K562 (cell line): ENCODE data around the gene UBXN11. TPM values are rescaled to one million over a fixed set of nuclear protein-coding genes. Genes with fewer than 3 reads are reported as not detected.

Experiments used
- ATAC-seq: fragments of 200-7000 bp; cut with Tn5 transposase; 3 replicates; pipeline ENCODE4 v1.9.1; 2020; ENCODE audit warnings: moderate library complexity
- BruUV-seq: library from RNA; stranded (reverse); fragments of 400-500 nt; replicated peaks from 2 replicates; lab custom pipeline; 2021; lab: Mats Ljungman, UMichigan
- CTCF ChIA-PET: fragments of 300-600 bp; formaldehyde crosslinking; extraction: SDS; loops from one replicate; lab custom pipeline; 2021; ENCODE audit warnings: low intra/inter-chr PET ratio; lab: Yijun Ruan, JAX
- POLR2A ChIA-PET: fragments of 300-600, 350-650 bp; sonication (Branson Sonifier 250); formaldehyde crosslinking; extraction: SDS; loops from one replicate; lab custom pipeline; 2021; ENCODE audit warnings: antibody characterized with exemption, inconsistent platforms; lab: Yijun Ruan, JAX
- DNase-seq, 4 experiments: peaks; one replicate each; pipeline versions ENCODE4 v3.0.0 to v3.0.0-alpha.2; 2011 to 2018; ENCODE audit warnings: low spot score in 3 of 4, mixed read lengths in 3 of 4; ENCODE audit errors: extremely low read depth in 1 of 4
- FAIRE-seq: peaks from 2 replicates; lab custom pipeline; 2011; peaks lifted over from hg19 to GRCh38; lab: Jason Lieb, UNC
- H2AFZ ChIP-seq: 2 replicates; pipeline ENCODE4 v1.6.0; 2011; ENCODE audit warnings: low read depth, low read length, control low read depth, inconsistent platforms
- H3K27ac ChIP-seq: fragments of 200-600 bp; 3 replicates; pipeline ENCODE4 v1.8.0; 2011; ENCODE audit warnings: low read depth, mild to moderate bottlenecking, control low read depth, inconsistent platforms, low read length, moderate library complexity, mixed read lengths; ENCODE audit errors: extremely low read depth
- H3K27me3 ChIP-seq, 2 experiments: fragments of 300-600 bp in 1 of 2; 2 replicates in 1 of 2; 3 replicates in 1 of 2; pipeline versions ENCODE4 v1.6.0 to v1.8.0; 2011; ENCODE audit warnings: inconsistent platforms in 2 of 2, low read length in 2 of 2, mild to moderate bottlenecking in 1 of 2, mixed read lengths in 1 of 2, moderate library complexity in 1 of 2; ENCODE audit not compliant: control insufficient read depth in 2 of 2, insufficient read depth in 2 of 2
- H3K36me3 ChIP-seq: fragments of 300-600 bp; 3 replicates; pipeline ENCODE4 v1.8.0; 2011; ENCODE audit warnings: mild to moderate bottlenecking, low read length, inconsistent platforms; ENCODE audit not compliant: control insufficient read depth, insufficient read depth
- H3K4me1 ChIP-seq, 2 experiments: fragments of 200-600 bp in 1 of 2; replicated peaks in 1 of 2; 2 replicates in 1 of 2; 3 replicates in 1 of 2; pipeline versions ENCODE4 v1.5.1 to v1.8.0; 2011; ENCODE audit warnings: inconsistent platforms in 2 of 2, low read length in 2 of 2, mild to moderate bottlenecking in 1 of 2, mixed read lengths in 1 of 2, moderate library complexity in 1 of 2; ENCODE audit not compliant: control insufficient read depth in 2 of 2, insufficient read depth in 2 of 2
- H3K4me2 ChIP-seq: 2 replicates; pipeline ENCODE4 v1.6.1; 2011; ENCODE audit warnings: low read length, control low read depth, inconsistent platforms, mixed read lengths; ENCODE audit not compliant: insufficient read depth
- H3K4me3 ChIP-seq: fragments of 200-600 bp; sonication (generic), shearing (Covaris generic); 2 replicates; pipeline ENCODE4 v1.5.1; 2016; ENCODE audit warnings: control low read depth, inconsistent platforms
- H3K79me2 ChIP-seq: fragments of 200-600 bp; 3 replicates; pipeline ENCODE4 v1.8.0; 2011; ENCODE audit warnings: low read length, inconsistent platforms; ENCODE audit not compliant: control insufficient read depth, insufficient read depth
- H3K9ac ChIP-seq, 2 experiments: 2 replicates each; pipeline versions ENCODE4 v1.6.0 to v1.6.1; 2011; ENCODE audit warnings: low read depth in 2 of 2, low read length in 2 of 2, control low read depth in 1 of 2, inconsistent platforms in 1 of 2, mild to moderate bottlenecking in 1 of 2, mixed read lengths in 1 of 2; ENCODE audit not compliant: insufficient read depth in 1 of 2
- H3K9me1 ChIP-seq: one replicate; pipeline ENCODE4 v1.6.0; 2011; ENCODE audit warnings: inconsistent platforms, mild to moderate bottlenecking, low read length, moderate library complexity; ENCODE audit not compliant: control insufficient read depth, insufficient read depth
- H3K9me3 ChIP-seq: replicated peaks from 2 replicates; pipeline ENCODE4 v1.5.1; 2011; ENCODE audit warnings: low read depth, low read length, inconsistent platforms; ENCODE audit not compliant: control insufficient read depth, insufficient read depth
- H4K20me1 ChIP-seq: replicated peaks from 2 replicates; pipeline ENCODE4 v1.6.1; 2011; ENCODE audit warnings: low read length, inconsistent platforms, mixed read lengths; ENCODE audit not compliant: control insufficient read depth, insufficient read depth
- ARNT ChIP-seq, 2 experiments: fragments of 450-650 bp; IDR thresholded peaks; 2 replicates each; pipeline ENCODE4 v1.6.1; 2016; ENCODE audit warnings: mild to moderate bottlenecking in 1 of 2
- ATF7 ChIP-seq: fragments of 450-650 bp; IDR thresholded peaks from 2 replicates; pipeline ENCODE4 v1.7.1; 2014; ENCODE audit warnings: mild to moderate bottlenecking, moderate library complexity
- CBX3 ChIP-seq, 2 experiments: IDR thresholded peaks; 1 replicate in 1 of 2; 2 replicates in 1 of 2; pipeline ENCODE4 v1.6.1; 2012; ENCODE audit warnings: inconsistent platforms in 2 of 2, low read length in 2 of 2, borderline replicate concordance in 1 of 2, control low read depth in 1 of 2
- CREB5 ChIP-seq: fragments of 250-450 bp; sonication (Bioruptor Pico); IDR thresholded peaks from 2 replicates; pipeline ENCODE4 v1.5.0; 2020; ENCODE audit warnings: mild to moderate bottlenecking
- DIDO1 ChIP-seq: fragments of 450-650 bp; IDR thresholded peaks from 2 replicates; pipeline ENCODE4 v1.6.1; 2016; ENCODE audit warnings: low read depth, missing biosample characterization, missing genetic modification characterization
- DNMT1 ChIP-seq: fragments of 450-650 bp; IDR thresholded peaks from 2 replicates; pipeline ENCODE4 v1.6.1; 2016; ENCODE audit warnings: antibody characterized with exemption, mild to moderate bottlenecking
- GTF2B ChIP-seq: IDR thresholded peaks from 2 replicates; pipeline ENCODE4 v1.6.1; 2011; ENCODE audit not compliant: insufficient read length; ENCODE audit errors: extremely low read depth
- HNRNPH1 ChIP-seq: fragments of 200-400 bp; formaldehyde crosslinking; optimal IDR thresholded peaks from 2 replicates; pipeline ENCODE3; 2017; ENCODE audit warnings: low read depth, mild to moderate bottlenecking, low read length, moderate library complexity
- LARP7 ChIP-seq: fragments of 450-650 bp; IDR thresholded peaks from 2 replicates; pipeline ENCODE4 v1.6.1; 2016
- MTA2 ChIP-seq: fragments of 450-650 bp; IDR thresholded peaks from 2 replicates; pipeline ENCODE4 v1.6.1; 2016; ENCODE audit warnings: low read depth
- MYBL2 ChIP-seq, 2 experiments: fragments of 450-650 bp in 1 of 2; sonication (generic) in 1 of 2; formaldehyde crosslinking in 1 of 2; IDR thresholded peaks; 2 replicates each; pipeline versions ENCODE4 v1.6.1 to v1.8.1; 2017 to 2022; ENCODE audit warnings: borderline replicate concordance in 1 of 2, inconsistent platforms in 1 of 2, low read depth in 1 of 2, mild to moderate bottlenecking in 1 of 2, missing genetic modification reagents in 1 of 2, moderate library complexity in 1 of 2
- POLR2A ChIP-seq: fragments of 450-650 bp; conservative IDR thresholded peaks from 2 replicates; pipeline ENCODE4 v1.6.1; 2016
- SUPT5H ChIP-seq: fragments of 450-650 bp; IDR thresholded peaks from 2 replicates; pipeline ENCODE4 v1.6.1; 2016
- TSC22D4 ChIP-seq: fragments of 450-650 bp; IDR thresholded peaks from 2 replicates; pipeline ENCODE4 v1.6.1; 2016; ENCODE audit warnings: missing genetic modification characterization, missing biosample characterization, control low read depth
- XRCC5 ChIP-seq: fragments of 200-400 bp; formaldehyde crosslinking; IDR thresholded peaks from 2 replicates; pipeline ENCODE4 v1.6.1; 2017; ENCODE audit warnings: low read depth, mild to moderate bottlenecking, low read length
- ZNF217 ChIP-seq: sonication (generic); formaldehyde crosslinking; IDR thresholded peaks from 2 replicates; pipeline ENCODE4 v1.8.0; 2022; ENCODE audit warnings: mild to moderate bottlenecking, missing genetic modification reagents
- ZNF280A ChIP-seq: fragments of 450-650 bp; IDR thresholded peaks from 2 replicates; pipeline ENCODE4 v1.6.1; 2018; ENCODE audit warnings: mild to moderate bottlenecking, low read depth; ENCODE audit not compliant: partially characterized antibody
- ZNF785 ChIP-seq: fragments of 250-450 bp; sonication (Bioruptor Pico); IDR thresholded peaks from 2 replicates; pipeline ENCODE4 v1.4.0; 2020; ENCODE audit warnings: mild to moderate bottlenecking
- ZNF79 ChIP-seq: fragments of 250-450 bp; sonication (Bioruptor Pico); IDR thresholded peaks from 2 replicates; pipeline ENCODE4 v1.4.0; 2020; ENCODE audit warnings: low read depth, mild to moderate bottlenecking, moderate library complexity
- WGBS: fragments of 100-300 bp; shearing (Covaris generic); methylation state at CpG from one replicate; pipeline ENCODE4 v1.1.6; 2016; ENCODE audit warnings: low coverage, mixed read lengths; ENCODE audit not compliant: insufficient coverage; ENCODE audit errors: missing lambda C conversion rate; 5-methylcytosine and 5-hydroxymethylcytosine counted together
- in situ Hi-C: fragments of 300-500 bp; cut with MboI; formaldehyde crosslinking; loops from 4 replicates; pipeline ENCODE4 v1.15.0; 2018; ENCODE audit warnings: inconsistent platforms, mixed read lengths
- intact Hi-C: fragments of 100-400 bp; cut with micrococcal nuclease; formaldehyde crosslinking; loops from 2 replicates; pipeline ENCODE4 v1.14.2; 2022
- polyA plus RNA-seq, 8 experiments: library from polyadenylated mRNA; depleted of rRNA in 4 of 8; stranded (reverse) in 5 of 8; unstranded in 3 of 8; fragments of >200 nt; fragmentation: Nextera tagmentation in 2 of 8; fragmentation: Illumina TruSeq in 1 of 8; extraction: Ambion mirVana in 2 of 8; extraction: Trizol in 1 of 8; gene quantifications; 2 replicates each; pipeline versions ENCODE4 v1.2.1 to v1.2.3, GENCODE V29; 2011 to 2014; ENCODE audit warnings: inconsistent platforms in 1 of 8, missing spikeins in 1 of 8
- total RNA-seq, 7 experiments: library from RNA; depleted of rRNA in 6 of 7; stranded (reverse); fragments of >200 nt in 6 of 7; fragmentation: Illumina TruSeq in 2 of 7; extraction: Trizol in 2 of 7; gene quantifications; 2 replicates each; pipeline versions ENCODE4 v1.2.1 to v1.2.3, GENCODE V29; 2011 to 2021; ENCODE audit warnings: low replicate concordance in 1 of 7

The UBXN11 gene
- total and polyA plus RNA-seq, 9 of the 15 experiments (the other 6 are each of a cell fraction or from before 2014, with no cell fraction given) = 0.48 to 34.3 (median 11.3) TPM

GRCh38 chr1:26268290-26269197 is 37.9 kb downstream of the UBXN11 start:
- in situ Hi-C loops (no loop called here), intact Hi-C loops (no loop called here)
- no peak overlapping the region for H2AFZ ChIP-seq
- FAIRE-seq (no peak), ATAC-seq (no peak), DNase-seq (no peak)
- BruUV-seq = no TSS peak
- peaks cover 96% of the 10 kb centered on the region for H3K36me3 ChIP-seq
- WGBS = 89% methylated on average over 9 of the region's 9 CpGs
- H3K9ac ChIP-seq = no peak overlapping the region
- no peaks in the 10 kb centered on the region for H3K9me1 ChIP-seq
- H3K9me3 ChIP-seq = peaks cover 7% of the 10 kb centered on the region; the same call in 1 of the 2 replicates
- peak overlapping the region; percentile 20; the same call in 1 of the 3 replicates for H3K27ac ChIP-seq
- ChIA-PET POLR2A (interaction anchor here (0.7 to 2.1 kb wide), 5 partner anchors 9 to 20 kb away, joined by 3 to 10 read pairs (median 3); no protein-coding TSS in a partner anchor), CTCF (no interaction called here)
- no peaks in the 10 kb centered on the region for H4K20me1 ChIP-seq
- no peaks in the 10 kb centered on the region for H3K27me3 ChIP-seq
- H3K4me2 ChIP-seq = no peak overlapping the region
- no peaks in the 10 kb centered on the region; a peak in 1 of 5 replicates for H3K4me1 ChIP-seq
- H3K4me3 ChIP-seq = no peak overlapping the region
- peaks cover 9% of the 10 kb centered on the region; the same call in 1 of the 3 replicates for H3K79me2 ChIP-seq
- TF ChIP-seq ZNF217 (CRISPR knock-in tag) (no peak), POLR2A (0 out of 2 replicates have a peak, but pooled peaks have one; percentile 27), HNRNPH1 (no peak), ZNF785 (CRISPR knock-in tag) (no peak), SUPT5H (peak; percentile 37; the same call in 1 of the 2 replicates), XRCC5 (no peak), MYBL2 (IDR thresholded peaks at IDR 0.05; ENCODE audit: low read depth) (peak; percentile 44; the same call in 1 of the 2 replicates), MYBL2 (CRISPR knock-in tag; IDR thresholded peaks at IDR 0.05; ENCODE audit: borderline replicate concordance) (no peak), ARNT (IDR thresholded peaks at IDR 0.05) (no peak), CBX3 (IDR thresholded peaks at IDR 0.05; ENCODE audit: borderline replicate concordance in 1 of 2, low read length in 2 of 2) (no peak), LARP7 (no peak), ZNF79 (no peak), ATF7 (0 out of 2 replicates have a peak, but pooled peaks have one; percentile 14), DIDO1 (no peak), TSC22D4 (tag) (no peak), MTA2 (no peak), CREB5 (no peak), GTF2B (no peak), ZNF280A (no peak), DNMT1 (no peak)
